GM23248 (cell line): ENCODE results near the gene CNTRL.

Experiments
- EZH2 ChIP-seq: fragments of 200-600 bp; sonication (generic); IDR thresholded peaks from 2 replicates; pipeline ENCODE4 v1.6.1; 2018; ENCODE audit warnings: antibody characterized with exemption, mild to moderate bottlenecking; ENCODE audit not compliant: insufficient read depth, poor library complexity, severe bottlenecking
- EZH2phosphoT487 ChIP-seq: fragments of 200-600 bp; sonication (generic); IDR thresholded peaks from 2 replicates; pipeline ENCODE4 v1.6.1; 2018; ENCODE audit warnings: antibody characterized with exemption, moderate library complexity, mild to moderate bottlenecking, low read depth; ENCODE audit not compliant: insufficient read depth

GRCh38 chr9:121156263-121156731, 81.5 kb downstream of the CNTRL start:
- TF ChIP-seq EZH2 = no peak
- no peak for TF ChIP-seq EZH2phosphoT487
